ENCODE measurements around the gene LCORL.

The LCORL gene

DNA sequence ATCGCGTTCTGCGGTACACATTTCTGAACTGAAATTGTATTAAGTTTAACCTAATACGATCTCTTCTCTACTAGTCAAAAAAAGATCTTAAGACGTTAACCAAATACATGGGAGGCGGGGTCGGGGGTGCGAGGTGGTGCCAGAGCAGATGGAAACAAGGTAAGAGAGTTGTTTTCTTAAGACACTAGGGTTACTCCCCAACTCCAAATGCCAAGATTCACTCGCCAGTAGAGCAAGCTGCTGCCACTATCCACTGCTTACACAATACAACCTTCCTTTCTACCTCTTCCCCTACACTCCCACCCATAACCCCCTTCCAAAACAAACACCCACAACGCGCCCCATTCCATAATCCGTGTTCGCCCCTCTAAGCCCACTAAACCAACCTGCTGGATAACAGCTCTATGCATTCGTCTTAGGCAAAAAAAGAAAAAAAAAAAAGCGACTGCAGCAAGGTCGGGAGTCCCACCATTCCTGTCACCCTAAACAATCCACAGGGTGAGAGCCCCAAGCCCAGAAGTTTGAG, 1.3 kb downstream of the LCORL start:
- DNase-seq (ENCODE audit: low read depth in 2 of 2): no peak

DNA sequence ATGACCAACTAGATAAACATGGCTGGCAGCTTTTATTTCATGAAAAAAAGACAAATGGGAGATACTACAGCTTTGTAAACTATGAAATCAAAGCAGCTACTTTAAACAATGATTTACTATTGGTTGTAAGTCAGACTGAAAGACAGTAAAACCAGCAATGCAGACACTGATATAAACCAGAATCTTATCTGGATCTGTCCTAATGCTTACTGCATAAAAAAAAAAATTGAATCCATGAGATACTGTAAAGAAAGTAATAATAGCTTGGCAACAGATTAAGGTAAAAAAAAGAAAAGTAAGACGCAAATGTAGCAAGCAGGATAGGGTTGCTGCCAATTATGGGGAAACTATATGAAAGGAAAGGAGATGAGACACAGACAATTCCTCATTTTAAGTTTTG, 7.3 kb downstream of the LCORL start:
- DNase-seq (ENCODE audit: low read depth in 2 of 2): no peak

DNA sequence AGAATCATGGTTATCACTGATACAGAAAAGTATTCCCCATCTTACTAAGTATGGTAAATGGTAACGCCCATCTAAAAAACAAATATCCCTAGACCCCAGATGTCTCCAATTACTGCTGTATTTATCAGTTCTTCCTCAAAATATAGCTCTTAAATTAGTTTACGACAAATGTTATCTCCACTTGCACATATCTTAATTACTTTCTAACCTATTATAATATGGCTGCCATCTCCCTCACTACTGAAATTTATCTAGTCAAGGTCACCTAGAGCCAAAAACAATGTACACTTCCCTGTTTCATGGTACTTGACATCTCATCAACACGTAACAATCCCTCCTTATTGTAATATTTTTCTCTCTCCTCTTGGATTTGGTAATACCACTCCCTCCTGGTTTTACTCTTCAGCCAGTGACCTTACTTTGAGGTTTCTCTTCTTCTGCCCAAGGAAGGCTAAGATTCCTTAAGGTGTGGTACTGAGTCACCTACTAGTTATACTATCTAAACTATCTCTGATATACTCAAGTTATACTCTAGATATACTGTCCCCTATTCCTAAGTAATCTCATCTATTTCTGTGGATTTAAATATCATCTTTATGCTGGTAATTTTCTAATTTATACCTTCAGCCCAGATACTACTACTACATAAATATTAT, 8.6 kb downstream of the LCORL start:
- DNase-seq (ENCODE audit: low read depth in 2 of 2): no peak

DNA sequence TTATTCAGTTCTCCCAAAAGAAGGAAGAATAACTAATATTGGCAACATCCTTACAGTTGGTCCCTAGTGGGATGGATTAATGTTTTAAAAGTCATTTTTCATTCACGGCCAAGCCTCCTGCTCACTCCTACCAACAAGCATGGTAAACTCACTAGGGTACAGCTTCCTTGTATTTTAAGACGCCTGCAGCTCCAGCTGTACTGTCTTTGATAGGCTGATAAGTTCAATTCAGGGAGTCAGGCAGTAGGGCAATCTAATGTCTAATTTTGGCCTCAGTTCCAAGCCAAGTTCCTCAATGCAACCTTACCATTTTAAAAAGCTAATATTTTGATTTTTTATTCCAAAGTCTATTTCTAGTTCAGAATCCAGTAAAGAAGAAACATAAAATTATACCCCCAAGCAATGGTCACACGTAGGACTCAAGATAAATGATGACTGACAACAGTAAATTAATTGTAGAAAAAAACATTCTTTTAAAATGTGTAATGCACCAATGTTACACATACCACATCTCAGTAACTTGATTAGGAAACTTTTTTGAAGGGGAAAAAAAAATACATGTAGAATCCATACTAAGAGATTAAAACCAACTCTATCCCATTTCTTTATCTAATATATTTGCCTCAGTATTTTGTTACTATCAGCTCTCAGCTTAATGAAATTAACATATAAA, 9.3 kb downstream of the LCORL start:
- no peak for DNase-seq (ENCODE audit: low read depth in 2 of 2)

DNA sequence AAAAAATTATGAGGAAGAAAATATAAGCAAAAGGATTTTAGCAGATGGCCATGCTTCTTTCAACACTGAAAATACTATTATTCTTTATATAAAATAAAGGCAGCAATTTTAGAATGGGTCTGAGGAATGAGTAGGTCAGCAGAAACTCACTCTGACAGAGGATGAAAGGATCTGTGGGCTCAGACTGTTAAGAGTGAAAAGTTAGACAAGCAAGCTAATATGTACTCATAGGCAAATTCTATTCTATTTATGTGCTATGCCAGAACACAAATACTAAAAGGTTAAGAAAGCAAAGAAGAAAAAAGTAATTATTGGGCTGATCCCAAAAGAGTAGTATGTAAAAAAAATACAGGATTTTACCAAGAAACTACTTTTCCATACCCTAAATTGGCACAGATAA, 13.9 kb downstream of the LCORL start:
- DNase-seq (ENCODE audit: low read depth in 2 of 2): no peak

DNA sequence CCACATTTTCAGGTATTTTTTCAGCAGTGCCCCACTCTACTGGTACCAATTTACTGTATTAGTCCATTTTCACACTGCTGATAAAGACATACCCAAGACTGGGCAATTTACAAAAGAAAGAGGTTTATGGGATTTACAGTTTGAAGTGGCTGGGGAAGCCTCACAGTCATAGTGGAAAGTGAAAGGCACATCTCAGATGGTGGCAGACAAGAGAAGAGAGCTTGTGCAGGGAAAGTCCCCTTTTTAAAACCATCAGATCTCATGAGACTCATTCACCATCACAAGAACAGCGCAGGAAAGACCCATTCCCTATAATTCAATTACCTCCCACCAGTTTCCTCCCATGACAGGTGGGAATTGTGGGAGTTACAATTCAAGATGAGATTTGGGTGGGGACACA, 15.1 kb downstream of the LCORL start:
- peak in 1 of 2 donors; percentile 8 for DNase-seq (ENCODE audit: low read depth in 2 of 2)

DNA sequence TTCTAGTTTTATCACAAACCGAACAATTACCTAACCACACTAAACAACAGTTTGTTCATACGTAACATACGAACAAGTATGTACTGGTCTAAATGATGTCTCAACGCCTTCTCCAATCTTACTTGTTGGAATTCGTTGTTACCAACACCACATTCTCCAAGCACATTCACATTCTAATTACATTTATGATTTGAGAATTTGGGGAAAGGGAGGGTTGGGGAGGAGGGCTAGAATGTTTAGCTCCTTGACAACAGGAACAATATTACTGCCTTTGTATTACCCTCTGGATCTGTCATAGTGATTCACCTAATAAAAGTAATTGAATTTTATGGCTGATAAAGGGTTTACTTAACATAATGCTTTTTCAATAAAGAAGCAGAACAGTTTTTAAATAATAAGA, 24.4 kb downstream of the LCORL start:
- no peak for DNase-seq (ENCODE audit: low read depth in 2 of 2)

DNA sequence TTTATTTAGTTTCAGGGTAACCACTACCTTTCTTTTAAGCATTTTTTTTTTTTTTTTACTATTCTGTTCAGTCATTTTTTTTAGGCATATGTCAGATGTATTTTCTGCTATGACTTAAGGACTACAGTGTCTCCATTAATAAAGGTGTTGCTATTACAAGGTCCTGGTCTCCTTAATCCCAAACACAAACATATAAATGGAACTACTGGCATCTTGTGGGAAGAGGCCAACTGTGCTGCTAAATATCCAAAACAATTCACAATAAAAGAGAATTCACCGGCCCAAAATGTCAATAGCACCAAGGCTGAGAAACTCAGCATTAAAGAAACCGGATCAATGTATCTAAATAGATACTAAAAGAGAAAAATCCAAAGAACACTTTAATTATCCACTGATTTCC, 26.4 kb downstream of the LCORL start:
- DNase-seq (ENCODE audit: low read depth in 2 of 2): no peak

DNA sequence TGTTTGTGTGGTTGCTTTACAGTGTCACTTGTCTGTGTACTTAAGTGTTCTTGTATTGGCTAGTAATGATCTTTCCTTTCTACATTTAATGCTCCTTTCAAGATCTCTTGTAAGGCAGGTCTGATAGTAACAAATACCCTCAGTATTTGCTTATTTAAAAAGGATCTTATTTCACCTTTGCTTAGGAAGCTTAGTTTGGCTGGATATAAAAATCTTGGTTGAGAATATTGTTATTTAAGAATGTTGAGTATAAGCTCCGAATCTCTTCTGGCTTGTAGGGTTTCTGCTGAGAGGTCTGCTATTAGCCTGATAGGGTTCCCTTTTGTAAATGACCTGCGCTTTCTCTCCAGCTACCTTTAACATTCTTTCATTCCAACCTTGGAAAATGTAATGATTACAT, 35.7 kb downstream of the LCORL start:
- DNase-seq (ENCODE audit: low read depth in 2 of 2): no peak

DNA sequence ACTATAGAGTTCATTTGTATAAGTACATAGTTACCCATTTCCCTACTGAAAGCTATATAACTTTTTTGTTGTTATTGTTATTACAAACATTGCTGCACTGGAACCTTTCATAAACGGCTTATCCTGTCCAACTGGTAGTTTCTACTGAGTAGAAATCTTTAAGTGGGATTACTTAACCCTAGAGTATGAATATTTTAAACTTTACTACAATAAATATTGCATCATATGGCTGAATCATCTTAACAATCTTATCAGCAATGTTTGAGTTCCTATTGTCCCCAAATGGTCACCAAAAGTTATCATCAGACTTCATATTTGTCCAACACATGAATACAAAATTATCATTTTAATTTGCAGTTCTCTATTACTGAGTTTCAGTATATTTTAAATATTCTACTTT, 40.5 kb downstream of the LCORL start:
- no peak for DNase-seq (ENCODE audit: low read depth in 2 of 2)

DNA sequence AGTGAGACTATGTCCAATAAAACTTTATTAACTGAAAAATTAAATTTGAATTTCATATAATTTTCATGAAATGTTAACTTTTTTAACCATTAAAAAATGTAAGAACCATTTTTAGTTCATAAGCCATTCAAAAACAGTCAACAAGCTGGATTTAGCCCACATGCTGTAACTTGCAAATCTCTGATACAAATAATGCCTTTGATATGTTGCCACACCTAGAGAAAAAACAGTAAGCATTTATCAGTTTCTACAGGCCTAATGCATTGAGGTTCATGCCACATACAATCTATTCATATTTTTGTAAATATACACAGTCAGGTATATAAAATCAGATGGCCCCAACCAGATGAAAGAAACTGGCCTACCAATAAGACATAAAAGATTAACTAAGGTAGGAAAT, 52.8 kb downstream of the LCORL start:
- no peak for DNase-seq (ENCODE audit: low read depth in 2 of 2)

DNA sequence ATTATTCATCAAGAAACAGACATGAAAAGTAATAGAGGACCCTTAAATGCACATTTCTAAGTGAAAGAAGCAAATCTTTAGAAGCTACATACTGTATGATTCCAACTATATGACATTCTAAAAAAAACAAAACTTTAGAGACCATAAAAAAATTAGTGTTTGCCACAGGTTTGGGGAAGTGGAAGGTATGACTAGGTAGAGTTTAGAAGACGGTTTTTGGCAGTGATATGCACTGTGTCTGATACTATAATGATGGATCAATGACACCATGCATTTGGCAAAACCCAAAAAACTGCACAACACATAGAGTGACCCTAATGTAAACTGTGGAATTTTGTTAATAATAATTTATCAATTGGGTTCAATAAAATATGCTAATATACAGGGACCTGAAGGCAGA, 54.5 kb downstream of the LCORL start:
- DNase-seq (ENCODE audit: low read depth in 2 of 2): no peak

DNA sequence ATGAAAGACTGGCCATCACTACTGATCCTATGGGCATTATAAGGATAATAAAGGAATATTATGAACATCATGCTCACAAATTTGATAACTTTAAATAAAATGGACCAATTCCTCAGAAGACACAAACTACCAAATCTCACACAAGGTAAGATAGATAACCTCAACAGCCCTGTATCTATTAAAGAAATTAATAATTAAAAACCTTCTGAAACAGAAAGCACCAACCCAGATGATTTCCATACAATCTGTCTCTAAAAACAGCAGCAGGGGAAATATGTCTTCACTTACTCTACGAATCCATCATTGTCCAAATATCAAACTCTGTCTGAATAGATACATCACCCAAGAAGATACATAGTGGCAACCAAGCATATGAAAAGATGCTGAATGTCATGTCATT, 55.2 kb downstream of the LCORL start:
- DNase-seq (ENCODE audit: low read depth in 2 of 2): no peak

DNA sequence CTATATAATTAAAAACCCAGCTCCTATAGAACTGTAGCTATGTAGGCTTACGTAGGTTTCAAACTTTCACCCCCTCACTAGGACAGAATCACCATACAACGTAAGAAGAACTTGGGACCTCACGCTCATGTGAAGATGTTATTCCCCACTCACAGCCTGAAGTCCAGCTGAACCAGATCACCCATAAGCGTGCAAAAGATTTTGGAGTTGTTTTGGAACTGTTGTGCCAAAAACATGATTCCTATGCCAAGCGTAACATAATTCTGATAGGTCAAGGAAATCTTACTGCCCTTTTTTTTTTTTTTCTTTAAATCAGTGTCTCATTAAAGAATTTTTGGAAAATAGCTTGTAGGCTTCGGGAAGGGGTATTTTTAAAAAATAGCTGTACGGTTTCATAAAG, 57.0 kb downstream of the LCORL start:
- DNase-seq (ENCODE audit: low read depth in 2 of 2): no peak

DNA sequence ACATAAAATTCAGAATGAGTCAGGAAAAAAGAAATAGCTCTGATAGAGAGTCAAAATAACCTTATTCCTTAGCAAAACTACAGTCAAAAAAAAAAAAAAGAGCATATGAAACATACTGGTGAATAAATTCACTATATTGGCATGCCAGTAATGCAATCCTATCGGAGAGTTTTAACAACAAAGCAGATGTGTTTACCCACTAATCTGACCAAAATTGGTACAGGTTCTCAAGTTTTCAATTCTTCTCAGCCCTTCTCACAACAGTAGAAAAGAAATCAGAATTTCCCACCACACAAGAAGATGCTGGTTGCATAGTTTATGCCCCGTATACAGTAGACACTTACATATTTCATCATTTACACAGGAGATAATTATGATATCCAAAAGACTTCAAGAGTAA, 59.4 kb downstream of the LCORL start:
- DNase-seq (ENCODE audit: low read depth in 2 of 2): no peak

DNA sequence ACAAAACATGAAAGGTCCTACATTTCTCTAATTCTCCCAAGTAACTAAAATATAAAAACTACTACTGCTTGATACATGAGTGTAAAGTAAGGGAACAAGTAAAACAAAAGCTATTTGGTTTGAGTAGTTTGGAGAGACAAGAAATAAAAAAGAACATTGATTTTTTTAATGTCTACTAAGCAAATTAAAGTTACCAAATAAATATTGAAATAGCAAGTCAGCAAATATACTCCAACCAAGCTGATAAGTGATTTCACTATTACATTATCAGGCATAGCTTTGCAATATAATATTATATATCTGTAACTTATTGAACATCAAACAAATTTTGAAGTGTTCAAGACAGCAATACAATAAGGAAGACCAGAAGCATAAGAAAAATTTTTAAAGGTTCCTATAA, 60.3 kb downstream of the LCORL start:
- no peak for DNase-seq (ENCODE audit: low read depth in 2 of 2)

DNA sequence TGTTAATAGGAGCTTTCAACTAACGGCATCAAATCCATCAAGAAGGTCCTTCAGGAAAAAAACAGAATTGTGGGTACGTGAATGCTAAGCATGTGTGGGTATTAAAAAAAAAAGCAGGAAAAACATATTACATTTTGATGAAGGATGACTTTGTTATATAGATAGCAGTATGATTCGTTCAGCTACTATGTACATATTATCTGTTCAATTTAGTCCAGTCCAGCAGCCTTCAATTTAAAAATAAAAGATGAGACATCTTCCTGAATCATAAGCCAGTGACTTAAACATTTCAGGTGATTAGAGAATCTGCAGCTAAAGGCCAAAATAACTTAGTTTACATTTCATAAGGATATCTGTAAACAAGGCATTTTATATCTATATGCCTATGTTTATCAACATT, 63.4 kb downstream of the LCORL start:
- DNase-seq (ENCODE audit: low read depth in 2 of 2): no peak

DNA sequence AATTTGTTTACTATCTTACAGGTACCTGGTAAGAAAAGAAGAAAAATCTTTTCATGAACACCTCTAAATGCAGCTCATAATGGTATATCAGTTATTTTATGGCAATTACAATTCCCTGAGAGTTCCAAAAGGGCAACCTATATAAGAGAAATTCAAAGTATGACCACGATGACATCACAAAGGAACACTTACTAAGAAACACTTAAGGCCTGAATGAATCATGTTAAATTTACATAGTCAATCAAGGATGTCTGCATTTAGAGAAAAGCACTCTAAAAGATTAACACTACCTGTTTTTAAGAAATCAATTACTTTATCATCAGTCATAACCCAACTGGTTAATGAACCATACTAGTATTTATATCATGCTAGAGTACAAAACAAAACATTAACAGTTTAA, 63.9 kb downstream of the LCORL start:
- no peak for DNase-seq (ENCODE audit: low read depth in 2 of 2)

DNA sequence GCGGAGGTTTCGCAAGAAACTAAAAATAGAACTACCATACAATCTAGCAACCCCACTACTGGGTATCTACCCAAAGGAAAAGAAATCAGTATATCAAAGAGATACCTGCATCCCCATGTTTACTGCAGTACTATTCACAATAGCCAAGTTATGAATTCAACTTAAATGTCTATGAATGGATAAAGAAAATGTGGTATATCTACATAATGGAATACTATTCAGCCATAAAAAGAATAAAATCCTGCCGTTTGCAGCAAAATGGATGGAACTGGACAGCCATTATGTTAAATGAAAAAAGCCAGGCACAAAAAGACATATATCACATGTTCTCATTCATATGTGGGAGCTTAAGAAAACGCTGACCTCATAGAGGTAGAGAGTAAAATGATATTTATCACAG, 65.3 kb downstream of the LCORL start:
- DNase-seq (ENCODE audit: low read depth in 2 of 2): no peak

DNA sequence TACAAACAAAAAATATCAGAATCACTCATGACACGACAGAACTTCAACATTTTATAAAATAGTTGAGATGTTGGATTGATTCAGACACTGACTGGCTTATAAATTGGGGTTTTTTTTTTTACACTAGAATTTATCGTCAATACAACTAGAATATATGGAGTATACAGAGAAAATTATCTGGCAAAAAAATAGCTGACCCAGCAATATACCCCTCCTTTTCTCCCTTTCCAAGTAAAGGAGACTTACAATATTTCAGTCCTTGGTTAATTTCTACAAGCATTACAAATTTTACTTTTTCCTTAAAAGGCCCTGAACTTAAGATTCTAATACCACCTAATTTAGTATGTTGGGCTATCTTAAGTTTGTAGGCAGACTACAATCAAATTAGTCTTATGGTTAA, 76.3 kb downstream of the LCORL start:
- no peak for DNase-seq (ENCODE audit: low read depth in 2 of 2)

DNA sequence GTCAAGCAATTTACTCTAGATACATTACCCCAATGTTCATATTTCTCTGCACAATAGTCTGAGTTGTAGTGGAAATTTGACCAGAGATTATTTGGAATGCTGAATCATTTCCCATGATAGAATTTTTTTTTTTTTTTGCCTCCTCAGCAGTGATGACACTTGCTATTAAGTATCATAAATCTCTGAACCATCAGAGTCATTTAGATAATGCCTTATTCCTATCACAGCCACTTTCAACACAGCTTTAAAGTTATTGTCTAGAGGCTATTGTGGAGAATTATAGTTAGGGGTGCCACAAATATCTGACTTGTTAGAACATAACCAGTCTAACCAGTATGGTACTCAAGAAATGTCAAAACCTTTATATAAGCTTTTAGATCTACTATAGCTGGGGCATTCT, 79.8 kb downstream of the LCORL start:
- no peak for DNase-seq (ENCODE audit: low read depth in 2 of 2)

DNA sequence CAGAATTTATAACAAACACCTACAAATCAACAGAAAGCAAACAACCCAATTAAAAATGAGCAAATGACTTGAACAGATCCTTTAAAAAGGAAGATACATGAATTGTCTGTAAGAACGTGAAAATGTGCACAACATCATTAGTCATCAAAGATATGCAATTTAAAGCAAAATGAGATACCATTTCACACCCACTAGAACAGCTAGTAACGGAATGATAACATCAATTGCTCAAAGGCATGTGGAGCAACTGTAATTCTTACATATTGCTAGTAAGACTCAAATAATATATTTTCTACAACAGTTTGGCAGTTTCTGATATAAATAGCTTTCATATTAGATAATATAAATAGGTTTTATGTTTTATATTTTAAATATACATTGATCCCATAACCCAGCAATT, 82.5 kb downstream of the LCORL start:
- DNase-seq (ENCODE audit: low read depth in 2 of 2): no peak

DNA sequence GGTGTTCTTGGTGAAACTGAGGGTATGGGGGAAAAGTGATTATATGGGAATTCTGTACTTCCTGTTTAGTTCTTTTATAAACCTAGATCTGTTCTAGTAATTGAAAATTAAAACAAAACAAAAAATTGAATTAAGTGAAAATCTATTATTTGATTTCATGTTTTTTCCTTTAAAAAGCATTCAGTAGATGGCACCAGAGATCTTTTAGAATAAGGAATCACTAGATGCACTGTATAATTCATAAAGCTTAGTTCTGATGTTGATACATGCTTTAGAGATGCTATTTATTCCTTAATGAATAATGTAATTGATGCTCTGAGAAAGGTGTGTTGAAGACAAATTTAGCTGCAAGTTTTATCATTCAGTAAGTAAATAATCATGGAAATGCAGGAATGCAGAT, 87.3 kb downstream of the LCORL start:
- DNase-seq (ENCODE audit: low read depth in 2 of 2): no peak

DNA sequence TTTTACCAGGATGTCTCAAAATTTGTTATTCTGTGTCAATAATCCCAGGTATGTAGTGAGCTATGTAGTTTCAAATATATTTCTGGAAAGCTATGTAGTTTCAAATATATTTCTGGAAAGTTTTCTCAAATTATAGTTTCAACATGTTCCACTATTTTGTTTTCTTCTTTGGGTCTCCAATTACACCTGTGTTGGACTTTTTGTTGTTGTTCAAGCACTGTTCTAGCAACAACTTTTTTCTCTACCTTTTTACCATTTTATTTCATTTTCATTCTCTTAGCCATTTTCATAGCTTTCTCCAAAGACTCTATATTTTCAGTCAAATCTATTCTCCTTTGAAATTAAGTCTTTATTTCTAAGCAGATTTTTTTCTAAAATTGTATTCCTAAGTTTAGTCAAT, 88.4 kb downstream of the LCORL start:
- no peak for DNase-seq (ENCODE audit: low read depth in 2 of 2)

All from stimulated activated CD4-positive, alpha-beta T cell treated with anti-CD3 and anti-CD28 coated beads, Interleukin-15, amount 100 ng/mL, for 48 hours (primary cell).